MM.1S (cell line): ENCODE results near the gene RBM27.
"Not testable (repeated sequence)": the region's sequence is repeated elsewhere in the genome, so short reads cannot be mapped to it uniquely, and the experiment has no call there.

Experiments used
- EZH2 ChIP-seq: fragments of 300-600 bp; sonication (generic); optimal IDR thresholded peaks from 2 replicates; pipeline ENCODE3; 2017; ENCODE audit warnings: low read depth, mild to moderate bottlenecking, antibody characterized with exemption, low read length, mixed read lengths
- TF ChIP-seq, protein P1 (sequence below): fragments of 300-600 bp; sonication (generic); IDR thresholded peaks from 2 replicates; pipeline ENCODE4 v1.5.1; 2016; ENCODE audit warnings: antibody characterized with exemption, low read length, mixed read lengths

DNA sequence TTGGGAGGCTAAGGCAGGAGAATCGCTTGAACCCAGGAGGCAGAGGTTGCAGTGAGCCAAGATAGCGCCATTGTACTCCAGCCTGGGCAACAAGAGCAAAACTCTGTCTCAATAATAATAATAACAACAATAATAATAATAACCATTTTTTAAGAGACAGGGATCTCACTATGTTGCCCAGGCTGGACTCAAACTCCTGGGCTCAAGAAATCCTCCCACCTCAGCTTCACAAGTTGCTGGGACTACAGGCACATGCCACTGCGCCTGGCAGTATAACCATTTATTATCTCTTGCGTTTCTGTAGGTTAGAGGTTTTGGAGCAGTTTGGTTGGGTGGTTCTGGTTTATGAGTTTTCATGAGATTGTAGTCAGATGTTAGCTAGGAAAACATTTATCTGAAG lies 8.4 kb upstream of the RBM27 start:
- TF ChIP-seq, protein P1, sequence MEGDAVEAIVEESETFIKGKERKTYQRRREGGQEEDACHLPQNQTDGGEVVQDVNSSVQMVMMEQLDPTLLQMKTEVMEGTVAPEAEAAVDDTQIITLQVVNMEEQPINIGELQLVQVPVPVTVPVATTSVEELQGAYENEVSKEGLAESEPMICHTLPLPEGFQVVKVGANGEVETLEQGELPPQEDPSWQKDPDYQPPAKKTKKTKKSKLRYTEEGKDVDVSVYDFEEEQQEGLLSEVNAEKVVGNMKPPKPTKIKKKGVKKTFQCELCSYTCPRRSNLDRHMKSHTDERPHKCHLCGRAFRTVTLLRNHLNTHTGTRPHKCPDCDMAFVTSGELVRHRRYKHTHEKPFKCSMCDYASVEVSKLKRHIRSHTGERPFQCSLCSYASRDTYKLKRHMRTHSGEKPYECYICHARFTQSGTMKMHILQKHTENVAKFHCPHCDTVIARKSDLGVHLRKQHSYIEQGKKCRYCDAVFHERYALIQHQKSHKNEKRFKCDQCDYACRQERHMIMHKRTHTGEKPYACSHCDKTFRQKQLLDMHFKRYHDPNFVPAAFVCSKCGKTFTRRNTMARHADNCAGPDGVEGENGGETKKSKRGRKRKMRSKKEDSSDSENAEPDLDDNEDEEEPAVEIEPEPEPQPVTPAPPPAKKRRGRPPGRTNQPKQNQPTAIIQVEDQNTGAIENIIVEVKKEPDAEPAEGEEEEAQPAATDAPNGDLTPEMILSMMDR, result not testable (repeated sequence)
- TF ChIP-seq EZH2, result not testable (repeated sequence)
